ENCODE data around the gene RFFL.
"Not testable (repeated sequence)": the region's sequence is repeated elsewhere in the genome, so short reads cannot be mapped to it uniquely, and the experiment has no call there.

RFFL gene

GRCh38 chr17:35063514-35064223, at the start of gene RFFL:
RFFL (minus strand) TSS chr17:35063707; CDS start chr17:35026553, 37,154 bp downstream.
- H3K4me3 ChIP-seq (ENCODE audit: low read length), result peak within 1 kb of the TSS; percentile 79
- DNase-seq (ENCODE audit: low read depth), result peak; percentile 99
- H3K27me3 ChIP-seq (replicated peaks; ENCODE audit: control insufficient read depth, insufficient read depth, low read length), result no peaks in the 10 kb centered on the region
- H3K4me1 ChIP-seq (ENCODE audit: control insufficient read depth, insufficient read depth, low read length), result peaks cover 18% of the 10 kb centered on the region
- H3K36me3 ChIP-seq (ENCODE audit: control insufficient read depth, insufficient read depth, low read length, severe bottlenecking), result no peaks in the 10 kb centered on the region
- peak within 1 kb of the TSS; percentile 77 for H3K9ac ChIP-seq (ENCODE audit: low read length)
- H3K9me3 ChIP-seq (ENCODE audit: control insufficient read depth, low read length), result no peaks in the 10 kb centered on the region

GRCh38 chr17:35110791-35111190, 47.3 kb upstream of the RFFL start:
- DNase-seq (ENCODE audit: low read depth); H3K4me3 ChIP-seq (ENCODE audit: low read length); H3K9ac ChIP-seq (ENCODE audit: low read length); H3K4me1 ChIP-seq (ENCODE audit: control insufficient read depth, insufficient read depth, low read length); H3K27me3 ChIP-seq (replicated peaks; ENCODE audit: control insufficient read depth, insufficient read depth, low read length); H3K9me3 ChIP-seq (ENCODE audit: control insufficient read depth, low read length); H3K36me3 ChIP-seq (ENCODE audit: control insufficient read depth, insufficient read depth, low read length, severe bottlenecking): not testable (repeated sequence)

DNA sequence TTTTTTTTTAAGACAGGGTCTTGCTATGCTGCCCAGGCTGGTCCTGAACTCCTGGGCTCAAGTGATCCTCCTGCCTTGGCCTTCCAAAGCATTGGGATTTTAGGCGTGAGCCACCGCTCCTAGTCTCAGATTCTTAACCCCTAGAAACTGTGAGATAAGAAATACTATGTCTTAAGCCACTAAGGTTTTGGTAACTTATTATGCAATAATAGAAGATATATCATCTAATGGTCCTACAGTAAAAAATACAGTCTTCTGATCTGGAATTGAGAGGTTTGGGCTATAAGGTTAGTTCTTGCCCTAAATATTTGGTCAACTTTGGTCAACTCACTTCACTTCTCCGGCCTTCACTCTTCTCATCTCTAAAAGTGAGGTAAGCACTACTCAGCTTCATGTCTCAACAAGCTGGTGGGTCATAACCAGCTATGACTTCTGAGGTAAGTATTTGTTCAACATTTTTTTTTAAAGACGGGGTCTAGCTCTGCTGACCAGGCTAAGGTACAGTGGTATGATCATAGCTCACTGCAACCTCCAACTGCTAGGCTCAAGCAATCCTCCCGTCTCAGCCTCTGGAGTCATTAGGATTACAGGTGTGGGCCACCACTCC, 41.4 kb upstream of the RFFL start:
- H3K9me3 ChIP-seq (ENCODE audit: control insufficient read depth, low read length), result no peaks in the 10 kb centered on the region
- DNase-seq (ENCODE audit: low read depth), result no peak
- H3K4me1 ChIP-seq (ENCODE audit: control insufficient read depth, insufficient read depth, low read length), result no peaks in the 10 kb centered on the region
- no peak overlapping the region for H3K9ac ChIP-seq (ENCODE audit: low read length)
- no peak overlapping the region for H3K4me3 ChIP-seq (ENCODE audit: low read length)
- peaks cover 23% of the 10 kb centered on the region for H3K36me3 ChIP-seq (ENCODE audit: control insufficient read depth, insufficient read depth, low read length, severe bottlenecking)
- H3K27me3 ChIP-seq (replicated peaks; ENCODE audit: control insufficient read depth, insufficient read depth, low read length), result no peaks in the 10 kb centered on the region

- no peak overlapping the region for H3K4me3 ChIP-seq (ENCODE audit: low read length)
- no peak overlapping the region for H3K9ac ChIP-seq (ENCODE audit: low read length)
- no peaks in the 10 kb centered on the region for H3K9me3 ChIP-seq (ENCODE audit: control insufficient read depth, low read length)
- H3K27me3 ChIP-seq (replicated peaks; ENCODE audit: control insufficient read depth, insufficient read depth, low read length), result no peaks in the 10 kb centered on the region
- DNase-seq (ENCODE audit: low read depth), result no peak
- no peaks in the 10 kb centered on the region for H3K4me1 ChIP-seq (ENCODE audit: control insufficient read depth, insufficient read depth, low read length)
- peaks cover 23% of the 10 kb centered on the region for H3K36me3 ChIP-seq (ENCODE audit: control insufficient read depth, insufficient read depth, low read length, severe bottlenecking)
Measured at GRCh38 chr17:35103271-35103670, 39.8 kb upstream of the RFFL start.

GRCh38 chr17:35101725-35102124, 38.2 kb upstream of the RFFL start:
- no peak overlapping the region for H3K4me3 ChIP-seq (ENCODE audit: low read length)
- DNase-seq (ENCODE audit: low read depth), result no peak
- H3K36me3 ChIP-seq (ENCODE audit: control insufficient read depth, insufficient read depth, low read length, severe bottlenecking), result peaks cover 23% of the 10 kb centered on the region
- H3K27me3 ChIP-seq (replicated peaks; ENCODE audit: control insufficient read depth, insufficient read depth, low read length), result no peaks in the 10 kb centered on the region
- no peaks in the 10 kb centered on the region for H3K9me3 ChIP-seq (ENCODE audit: control insufficient read depth, low read length)
- H3K4me1 ChIP-seq (ENCODE audit: control insufficient read depth, insufficient read depth, low read length), result no peaks in the 10 kb centered on the region
- no peak overlapping the region for H3K9ac ChIP-seq (ENCODE audit: low read length)

DNA sequence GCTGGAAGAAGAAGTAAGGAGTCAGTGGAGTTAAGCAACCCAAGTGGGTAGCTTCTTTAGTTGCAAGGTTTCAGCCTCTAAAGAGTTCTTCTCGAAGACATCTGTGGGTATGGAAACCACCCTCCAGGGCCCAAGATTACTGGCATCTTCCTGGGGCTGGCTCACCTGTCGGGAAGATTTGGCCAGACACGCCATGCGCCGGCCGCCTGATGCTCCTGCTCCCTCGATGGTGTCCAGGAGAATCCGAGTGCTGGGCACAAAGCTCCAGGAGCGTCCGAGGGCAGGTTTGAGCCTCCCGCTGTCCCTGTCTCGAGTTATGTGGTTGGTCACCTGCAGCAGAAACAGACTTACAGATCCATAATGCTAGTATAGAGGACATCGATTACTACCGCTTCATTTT, 37.5 kb upstream of the RFFL start:
- no peak for DNase-seq (ENCODE audit: low read depth)
- Histone ChIP-seq H3K4me1 (ENCODE audit: control insufficient read depth, insufficient read depth, low read length) (no peaks in the 10 kb centered on the region), H3K9ac (ENCODE audit: low read length) (no peak overlapping the region), H3K27me3 (replicated peaks; ENCODE audit: control insufficient read depth, insufficient read depth, low read length) (no peaks in the 10 kb centered on the region), H3K36me3 (ENCODE audit: control insufficient read depth, insufficient read depth, low read length, severe bottlenecking) (peaks cover 20% of the 10 kb centered on the region), H3K4me3 (ENCODE audit: low read length) (no peak overlapping the region), H3K9me3 (ENCODE audit: control insufficient read depth, low read length) (no peaks in the 10 kb centered on the region)

GRCh38 chr17:35099908-35100307, 36.4 kb upstream of the RFFL start:
- peaks cover 16% of the 10 kb centered on the region for H3K36me3 ChIP-seq (ENCODE audit: control insufficient read depth, insufficient read depth, low read length, severe bottlenecking)

GRCh38 chr17:35097776-35098175, 34.3 kb upstream of the RFFL start:
- no peak overlapping the region for H3K4me3 ChIP-seq (ENCODE audit: low read length)
- DNase-seq (ENCODE audit: low read depth), result no peak
- no peak overlapping the region for H3K9ac ChIP-seq (ENCODE audit: low read length)
- peaks cover 16% of the 10 kb centered on the region for H3K36me3 ChIP-seq (ENCODE audit: control insufficient read depth, insufficient read depth, low read length, severe bottlenecking)
- H3K9me3 ChIP-seq (ENCODE audit: control insufficient read depth, low read length), result no peaks in the 10 kb centered on the region
- H3K4me1 ChIP-seq (ENCODE audit: control insufficient read depth, insufficient read depth, low read length), result peaks cover 11% of the 10 kb centered on the region
- no peaks in the 10 kb centered on the region for H3K27me3 ChIP-seq (replicated peaks; ENCODE audit: control insufficient read depth, insufficient read depth, low read length)

More at GRCh38 chr17:35099908-35100307, 36.4 kb upstream of the RFFL start:
- H3K9me3 ChIP-seq (ENCODE audit: control insufficient read depth, low read length), result no peaks in the 10 kb centered on the region
- no peaks in the 10 kb centered on the region for H3K27me3 ChIP-seq (replicated peaks; ENCODE audit: control insufficient read depth, insufficient read depth, low read length)
- H3K4me3 ChIP-seq (ENCODE audit: low read length), result no peak overlapping the region
- peaks cover 4% of the 10 kb centered on the region for H3K4me1 ChIP-seq (ENCODE audit: control insufficient read depth, insufficient read depth, low read length)
- DNase-seq (ENCODE audit: low read depth), result no peak
- no peak overlapping the region for H3K9ac ChIP-seq (ENCODE audit: low read length)

GRCh38 chr17:35095741-35096140, 32.2 kb upstream of the RFFL start:
- Histone ChIP-seq H3K36me3 (ENCODE audit: control insufficient read depth, insufficient read depth, low read length, severe bottlenecking) (peaks cover 7% of the 10 kb centered on the region), H3K4me1 (ENCODE audit: control insufficient read depth, insufficient read depth, low read length) (peaks cover 11% of the 10 kb centered on the region), H3K27me3 (replicated peaks; ENCODE audit: control insufficient read depth, insufficient read depth, low read length) (no peaks in the 10 kb centered on the region), H3K4me3 (ENCODE audit: low read length) (no peak overlapping the region), H3K9me3 (ENCODE audit: control insufficient read depth, low read length) (no peaks in the 10 kb centered on the region), H3K9ac (ENCODE audit: low read length) (no peak overlapping the region)
- no peak for DNase-seq (ENCODE audit: low read depth)

GRCh38 chr17:35094902-35095301, 31.4 kb upstream of the RFFL start:
- H3K4me1 ChIP-seq (ENCODE audit: control insufficient read depth, insufficient read depth, low read length), result peaks cover 11% of the 10 kb centered on the region
- H3K9ac ChIP-seq (ENCODE audit: low read length), result peak overlapping the region; percentile 44
- H3K4me3 ChIP-seq (ENCODE audit: low read length), result no peak overlapping the region
- H3K36me3 ChIP-seq (ENCODE audit: control insufficient read depth, insufficient read depth, low read length, severe bottlenecking), result no peaks in the 10 kb centered on the region
- peak; percentile 67 for DNase-seq (ENCODE audit: low read depth)
- H3K9me3 ChIP-seq (ENCODE audit: control insufficient read depth, low read length), result no peaks in the 10 kb centered on the region
- no peaks in the 10 kb centered on the region for H3K27me3 ChIP-seq (replicated peaks; ENCODE audit: control insufficient read depth, insufficient read depth, low read length)

GRCh38 chr17:35090707-35091106, 27.2 kb upstream of the RFFL start:
- H3K4me3 ChIP-seq (ENCODE audit: low read length); DNase-seq (ENCODE audit: low read depth); H3K27me3 ChIP-seq (replicated peaks; ENCODE audit: control insufficient read depth, insufficient read depth, low read length); H3K9me3 ChIP-seq (ENCODE audit: control insufficient read depth, low read length); H3K36me3 ChIP-seq (ENCODE audit: control insufficient read depth, insufficient read depth, low read length, severe bottlenecking); H3K9ac ChIP-seq (ENCODE audit: low read length): not testable (repeated sequence)
- H3K4me1 ChIP-seq (ENCODE audit: control insufficient read depth, insufficient read depth, low read length), result peaks cover 28% of the 10 kb centered on the region
